HepG2 (cell line): ENCODE results near the gene WDR18. TPM values are rescaled to one million over a fixed set of nuclear protein-coding genes. Genes with fewer than 3 reads are reported as not detected.

ENCODE experiments used
- HCFC1 ChIP-seq: fragments of 150-350 bp; IDR thresholded peaks from 2 replicates; pipeline ENCODE4 v1.6.1; 2014; ENCODE audit warnings: low read depth, low read length
- HNF4G ChIP-seq, 2 experiments: sonication (generic) in 1 of 2; formaldehyde crosslinking in 1 of 2; IDR thresholded peaks; 2 replicates each; pipeline versions ENCODE4 v1.4.0 to v1.6.1; 2011 to 2020; ENCODE audit warnings: borderline replicate concordance in 2 of 2, low read depth in 2 of 2, mild to moderate bottlenecking in 2 of 2, low read length in 1 of 2, missing genetic modification reagents in 1 of 2, moderate library complexity in 1 of 2
- HNRNPK ChIP-seq: fragments of 200-400 bp; formaldehyde crosslinking; IDR thresholded peaks from 2 replicates; pipeline ENCODE4 v1.6.1; 2018; ENCODE audit warnings: low read length, low read depth, moderate library complexity, mild to moderate bottlenecking; ENCODE audit not compliant: poor library complexity, severe bottlenecking
- HOXA5 ChIP-seq: sonication (generic); formaldehyde crosslinking; IDR thresholded peaks from 2 replicates; pipeline ENCODE4 v1.4.0; 2020; ENCODE audit warnings: missing genetic modification reagents
- SMARCC2 ChIP-seq: fragments of 450-650 bp; IDR thresholded peaks from 2 replicates; pipeline ENCODE4 v1.6.1; 2017; ENCODE audit warnings: antibody characterized with exemption, mild to moderate bottlenecking
- SNAI1 ChIP-seq: sonication (generic); formaldehyde crosslinking; IDR thresholded peaks from 2 replicates; pipeline ENCODE4 v1.5.0; 2020; ENCODE audit warnings: mild to moderate bottlenecking, missing genetic modification reagents, borderline replicate concordance
- TOE1 ChIP-seq: sonication (generic); formaldehyde crosslinking; IDR thresholded peaks from 2 replicates; pipeline ENCODE4 v1.4.0; 2020; ENCODE audit warnings: mild to moderate bottlenecking, missing genetic modification reagents
- TRIM22 ChIP-seq: fragments of 450-650 bp; IDR thresholded peaks from 2 replicates; pipeline ENCODE4 v1.6.1; 2017
- YEATS2 ChIP-seq: sonication (generic); formaldehyde crosslinking; IDR thresholded peaks from 2 replicates; pipeline ENCODE4 v1.4.0; 2020; ENCODE audit warnings: missing genetic modification reagents, borderline replicate concordance
- ZFAT ChIP-seq: sonication (generic); formaldehyde crosslinking; conservative IDR thresholded peaks from 2 replicates; pipeline ENCODE4 v1.8.1; 2023; ENCODE audit warnings: missing genetic modification reagents, inconsistent platforms
- ZFYVE20 ChIP-seq: sonication (generic); formaldehyde crosslinking; IDR thresholded peaks from 2 replicates; pipeline ENCODE4 v1.8.0; 2023; ENCODE audit warnings: low read depth, mild to moderate bottlenecking, moderate library complexity, missing genetic modification reagents, borderline replicate concordance
- ZHX2 ChIP-seq, 2 experiments: sonication (generic) in 1 of 2; formaldehyde crosslinking in 1 of 2; IDR thresholded peaks; 2 replicates each; pipeline versions ENCODE4 v1.6.1 to v1.9.0; 2014 to 2022; ENCODE audit warnings: antibody characterized with exemption in 1 of 2, borderline replicate concordance in 1 of 2, inconsistent platforms in 1 of 2, low read depth in 1 of 2, missing genetic modification reagents in 1 of 2
- ZMYM4 ChIP-seq: sonication (generic); formaldehyde crosslinking; IDR thresholded peaks from 2 replicates; pipeline ENCODE4 v1.8.1; 2023; ENCODE audit warnings: mild to moderate bottlenecking, missing genetic modification reagents
- ZNF20 ChIP-seq: sonication (generic); formaldehyde crosslinking; IDR thresholded peaks from 2 replicates; pipeline ENCODE4 v1.4.0; 2020; ENCODE audit warnings: mild to moderate bottlenecking, moderate library complexity, missing genetic modification reagents
- ZNF607 ChIP-seq: sonication (generic); formaldehyde crosslinking; IDR thresholded peaks from 2 replicates; pipeline ENCODE4 v1.5.1; 2020; ENCODE audit warnings: missing genetic modification reagents, mild to moderate bottlenecking, borderline replicate concordance
- polyA plus RNA-seq, 8 experiments: library from polyadenylated mRNA; depleted of rRNA in 3 of 8; stranded (reverse) in 7 of 8; unstranded in 1 of 8; fragments of >200 nt; fragmentation: Illumina TruSeq in 4 of 8; extraction: Trizol in 4 of 8; gene quantifications; 2 replicates each; pipeline versions ENCODE4 v1.2.1 to v1.2.3, GENCODE V29; 2011 to 2016; ENCODE audit warnings: low read depth in 4 of 8, missing spikeins in 1 of 8, mixed read lengths in 1 of 8; ENCODE audit not compliant: insufficient read depth in 1 of 8
- total RNA-seq, 5 experiments: library from RNA; depleted of rRNA; stranded (reverse); fragments of >200 nt; fragmentation: Illumina TruSeq; extraction: Trizol; gene quantifications; 2 replicates each; pipeline ENCODE4 v1.2.3, GENCODE V29; 2016; ENCODE audit warnings: low read depth in 1 of 5
- TF ChIP-seq, protein P1 (sequence below): sonication (generic); formaldehyde crosslinking; conservative IDR thresholded peaks from 2 replicates; pipeline ENCODE4 v1.8.0; 2022; ENCODE audit warnings: low read depth, missing genetic modification reagents
- TF ChIP-seq, protein P2 (sequence below): sonication (generic); formaldehyde crosslinking; IDR thresholded peaks from 2 replicates; pipeline ENCODE4 v1.4.0; 2020; ENCODE audit warnings: missing genetic modification reagents

The WDR18 gene
- total and polyA plus RNA-seq, 2 of the 13 experiments (the other 11 are each of a cell fraction or from before 2014, with no cell fraction given), result 36.4 to 47.6 TPM

DNA sequence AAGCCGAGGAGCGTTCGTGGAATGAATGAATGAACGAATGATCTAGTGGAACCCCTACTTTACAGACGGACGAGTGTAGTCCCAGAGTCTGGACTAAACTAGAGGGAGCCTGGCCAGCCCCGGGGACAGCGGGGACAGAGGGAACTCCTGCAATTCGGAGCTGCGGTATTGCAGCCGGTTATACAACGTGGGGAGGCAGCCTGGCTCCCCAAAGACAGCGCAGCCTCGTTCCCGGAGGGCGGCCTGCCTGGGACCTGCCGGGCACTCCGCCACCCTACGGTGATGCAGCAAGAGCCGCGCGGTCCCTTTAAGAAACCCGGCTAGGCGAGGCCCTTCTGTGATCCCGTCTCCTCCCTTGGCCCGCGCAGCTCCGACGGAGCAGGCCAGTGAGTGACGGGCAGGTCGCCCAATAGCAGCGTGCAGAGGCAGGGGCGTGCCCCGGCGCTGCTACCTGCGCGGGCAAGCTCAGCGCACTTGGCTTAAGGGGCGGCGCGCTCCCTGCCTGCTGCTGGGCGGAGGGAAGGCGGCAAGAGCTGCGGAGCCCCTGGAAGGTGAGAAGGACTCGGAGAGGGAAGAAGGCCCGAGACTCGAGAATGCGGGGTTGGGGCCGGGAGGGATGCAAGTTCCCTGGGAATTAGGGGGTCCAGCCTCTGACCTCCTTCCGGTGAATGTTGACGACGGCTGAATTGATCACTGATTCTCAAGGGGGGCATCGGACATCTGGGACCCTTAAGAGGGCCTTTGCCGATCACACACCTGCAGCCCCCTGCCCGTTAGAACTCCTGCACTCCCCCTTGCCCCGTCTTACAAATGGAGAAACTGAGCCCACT lies 55.7 kb downstream of the WDR18 start, which contains the start of gene ABCA7 (continued):
- TF ChIP-seq ZHX2 (IDR thresholded peaks at IDR 0.05; ENCODE audit: low read depth), result no peak
- no peak for TF ChIP-seq ZHX2 (CRISPR knock-in tag; IDR thresholded peaks at IDR 0.05; ENCODE audit: borderline replicate concordance)
- TF ChIP-seq ZNF607 (CRISPR knock-in tag), result 0 out of 2 replicates have a peak, but pooled peaks have one; percentile 26
- TF ChIP-seq TOE1 (CRISPR knock-in tag), result no peak
- TF ChIP-seq HNRNPK, result no peak
- TF ChIP-seq ZFYVE20 (CRISPR knock-in tag), result no peak
- TF ChIP-seq TRIM22, result no peak
- no peak for TF ChIP-seq ZFAT (CRISPR knock-in tag)
- peak; percentile 44; the same call in 1 of the 2 replicates for TF ChIP-seq ZMYM4 (CRISPR knock-in tag)
- TF ChIP-seq, protein P1, sequence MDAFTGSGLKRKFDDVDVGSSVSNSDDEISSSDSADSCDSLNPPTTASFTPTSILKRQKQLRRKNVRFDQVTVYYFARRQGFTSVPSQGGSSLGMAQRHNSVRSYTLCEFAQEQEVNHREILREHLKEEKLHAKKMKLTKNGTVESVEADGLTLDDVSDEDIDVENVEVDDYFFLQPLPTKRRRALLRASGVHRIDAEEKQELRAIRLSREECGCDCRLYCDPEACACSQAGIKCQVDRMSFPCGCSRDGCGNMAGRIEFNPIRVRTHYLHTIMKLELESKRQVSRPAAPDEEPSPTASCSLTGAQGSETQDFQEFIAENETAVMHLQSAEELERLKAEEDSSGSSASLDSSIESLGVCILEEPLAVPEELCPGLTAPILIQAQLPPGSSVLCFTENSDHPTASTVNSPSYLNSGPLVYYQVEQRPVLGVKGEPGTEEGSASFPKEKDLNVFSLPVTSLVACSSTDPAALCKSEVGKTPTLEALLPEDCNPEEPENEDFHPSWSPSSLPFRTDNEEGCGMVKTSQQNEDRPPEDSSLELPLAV, result no peak
- no peak for TF ChIP-seq ZNF20 (CRISPR knock-in tag)
- TF ChIP-seq HOXA5 (CRISPR knock-in tag), result no peak
- peak; percentile 80 for TF ChIP-seq YEATS2
- no peak for TF ChIP-seq HNF4G (IDR thresholded peaks at IDR 0.05; ENCODE audit: borderline replicate concordance, low read depth, low read length)
- TF ChIP-seq HNF4G (CRISPR knock-in tag; IDR thresholded peaks at IDR 0.05; ENCODE audit: borderline replicate concordance, low read depth), result no peak
- no peak for TF ChIP-seq SNAI1 (CRISPR knock-in tag)
- TF ChIP-seq, protein P2, sequence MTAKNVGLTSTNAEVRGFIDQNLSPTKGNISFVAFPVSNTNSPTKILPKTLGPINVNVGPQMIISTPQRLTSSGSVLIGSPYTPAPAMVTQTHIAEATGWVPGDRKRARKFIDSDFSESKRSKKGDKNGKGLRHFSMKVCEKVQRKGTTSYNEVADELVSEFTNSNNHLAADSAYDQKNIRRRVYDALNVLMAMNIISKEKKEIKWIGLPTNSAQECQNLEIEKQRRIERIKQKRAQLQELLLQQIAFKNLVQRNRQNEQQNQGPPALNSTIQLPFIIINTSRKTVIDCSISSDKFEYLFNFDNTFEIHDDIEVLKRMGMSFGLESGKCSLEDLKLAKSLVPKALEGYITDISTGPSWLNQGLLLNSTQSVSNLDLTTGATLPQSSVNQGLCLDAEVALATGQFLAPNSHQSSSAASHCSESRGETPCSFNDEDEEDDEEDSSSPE (CRISPR knock-in tag), result peak; percentile 94
- no peak for TF ChIP-seq SMARCC2
- TF ChIP-seq HCFC1, result peak; percentile 32; the same call in 1 of the 2 replicates
